GM12878 (cell line): Measurements from ENCODE around the gene GET3. TPM values are rescaled to one million over a fixed set of nuclear protein-coding genes. Genes with fewer than 3 reads are reported as not detected.
A peak's percentile ranks its signal among the peaks of the same experiment; 100 is the strongest.

Source experiments
- ATF3 ChIP-seq: IDR thresholded peaks from 2 replicates; pipeline ENCODE4 v1.6.1; 2011; ENCODE audit warnings: low read depth, mild to moderate bottlenecking, low read length, moderate library complexity, borderline replicate concordance; ENCODE audit errors: extremely low read depth
- CTCF ChIP-seq, 3 experiments: IDR thresholded peaks in 2 of 3; conservative IDR thresholded peaks in 1 of 3; 2 replicates each; pipeline ENCODE4 v1.5.1; 2011; ENCODE audit warnings: low read depth in 3 of 3, low read length in 3 of 3, mild to moderate bottlenecking in 3 of 3, control low read depth in 2 of 3, moderate library complexity in 2 of 3, inconsistent platforms in 1 of 3, mixed read lengths in 1 of 3; ENCODE audit not compliant: control insufficient read depth in 2 of 3, insufficient read depth in 1 of 3; ENCODE audit errors: extremely low read depth in 1 of 3
- E2F4 ChIP-seq: IDR thresholded peaks from 2 replicates; pipeline ENCODE4 v1.6.1; 2012; ENCODE audit warnings: low read depth, low read length, improper control_type of control experiment
- MXI1 ChIP-seq: fragments of 150-350 bp; IDR thresholded peaks from 2 replicates; pipeline ENCODE4 v1.6.1; 2011; ENCODE audit warnings: low read depth, mild to moderate bottlenecking, inconsistent platforms, low read length, improper control_type of control experiment
- PKNOX1 ChIP-seq: fragments of 450-650 bp; IDR thresholded peaks from 2 replicates; pipeline ENCODE4 v1.6.1; 2016; ENCODE audit warnings: mild to moderate bottlenecking
- POU2F2 ChIP-seq: IDR thresholded peaks from 3 replicates; pipeline ENCODE4 v1.6.1; 2011; ENCODE audit warnings: low read depth, mild to moderate bottlenecking, low read length, borderline replicate concordance
- RELA ChIP-seq: fragments of 450-650 bp; IDR thresholded peaks from 2 replicates; pipeline ENCODE4 v1.8.0; 2014; ENCODE audit warnings: borderline replicate concordance; ENCODE audit not compliant: partially characterized antibody
- SMAD5 ChIP-seq: IDR thresholded peaks from 2 replicates; pipeline ENCODE4 v1.6.1; 2016; ENCODE audit warnings: antibody characterized with exemption, low read depth
- SMARCA5 ChIP-seq: fragments of 450-650 bp; IDR thresholded peaks from 2 replicates; pipeline ENCODE4 v1.6.1; 2017; ENCODE audit warnings: mild to moderate bottlenecking
- SPI1 ChIP-seq: IDR thresholded peaks from 2 replicates; pipeline ENCODE4 v1.6.1; 2011; ENCODE audit warnings: low read depth, mild to moderate bottlenecking, low read length, moderate library complexity, borderline replicate concordance; ENCODE audit not compliant: insufficient read depth
- STAT3 ChIP-seq: IDR thresholded peaks from 2 replicates; pipeline ENCODE4 v1.6.1; 2011; ENCODE audit warnings: low read depth, low read length, improper control_type of control experiment
- SUPT20H ChIP-seq: IDR thresholded peaks from 2 replicates; pipeline ENCODE4 v1.6.1; 2011; ENCODE audit warnings: low read depth, mild to moderate bottlenecking, low read length, moderate library complexity, borderline replicate concordance; ENCODE audit not compliant: control insufficient read depth
- TARDBP ChIP-seq: IDR thresholded peaks from 2 replicates; pipeline ENCODE4 v1.6.1; 2016; ENCODE audit warnings: borderline replicate concordance
- TBL1XR1 ChIP-seq: IDR thresholded peaks from 2 replicates; pipeline ENCODE4 v1.6.1; 2012; ENCODE audit warnings: low read depth, low read length, improper control_type of control experiment
- TCF3 ChIP-seq: IDR thresholded peaks from 2 replicates; pipeline ENCODE4 v1.6.1; 2012; ENCODE audit warnings: low read depth, mild to moderate bottlenecking, low read length, borderline replicate concordance; ENCODE audit not compliant: insufficient read depth
- WRNIP1 ChIP-seq: IDR thresholded peaks from 2 replicates; pipeline ENCODE4 v1.6.1; 2011; ENCODE audit warnings: low read depth, low read length, improper control_type of control experiment, borderline replicate concordance
- polyA plus RNA-seq, 11 experiments: library from polyadenylated mRNA; depleted of rRNA in 4 of 11; unstranded in 6 of 11; stranded (reverse) in 5 of 11; fragments of >200 nt; fragmentation: Nextera tagmentation in 4 of 11; fragmentation: Illumina TruSeq in 1 of 11; extraction: Ambion mirVana in 4 of 11; extraction: Trizol in 1 of 11; gene quantifications; 1 replicate in 1 of 11; 2 replicates in 10 of 11; pipeline versions ENCODE4 v1.2.1 to v1.2.3, GENCODE V29; 2011 to 2016; ENCODE audit warnings: inconsistent platforms in 2 of 11, missing spikeins in 2 of 11, low read depth in 1 of 11
- total RNA-seq, 4 experiments: library from RNA; depleted of rRNA in 3 of 4; stranded (reverse); fragments of >200 nt in 3 of 4; fragmentation: Illumina TruSeq in 1 of 4; extraction: Trizol in 1 of 4; gene quantifications; 2 replicates each; pipeline versions ENCODE4 v1.2.1 to v1.2.3, GENCODE V29; 2013 to 2021
- TF ChIP-seq, protein P1 (sequence below): fragments of 450-650 bp; IDR thresholded peaks from 2 replicates; pipeline ENCODE4 v1.6.1; 2016; ENCODE audit warnings: mild to moderate bottlenecking, moderate library complexity, borderline replicate concordance
- TF ChIP-seq, protein P2 (sequence below): IDR thresholded peaks from 2 replicates; pipeline ENCODE4 v1.6.1; 2011; ENCODE audit warnings: low read depth, low read length, improper control_type of control experiment, borderline replicate concordance

GET3 gene
- total and polyA plus RNA-seq, 10 of the 15 experiments (the other 5 are each of a cell fraction or from before 2014, with no cell fraction given) = 14.5 to 144 (median 97.2) TPM

GRCh38 chr19:12782424-12783290 lies 45.4 kb downstream of the GET3 start (continued):
- TF ChIP-seq MXI1 (peak; percentile 84; the same call in 1 of the 2 replicates), STAT3 (no peak), WRNIP1 (no peak), E2F4 (0 out of 2 replicates have a peak, but pooled peaks have one; percentile 6), POU2F2 (peak; percentile 32; the same call in 1 of the 3 replicates), RELA (peak; percentile 93), SPI1 (peak; percentile 26; the same call in 1 of the 2 replicates), TCF3 (peak; percentile 79), ATF3 (no peak), SUPT20H (no peak), PKNOX1 (peak; percentile 5; the same call in 1 of the 2 replicates), SMAD5 (no peak), TARDBP (no peak; the same call in none of the 2 replicates), CTCF (IDR thresholded peaks at IDR 0.05 in 2 of 3, conservative IDR thresholded peaks at IDR 0.05 in 1 of 3; ENCODE audit: control insufficient read depth in 2 of 3, extremely low read depth in 1 of 3, insufficient read depth in 1 of 3, low read depth in 3 of 3, low read length in 3 of 3) (no peak), SMARCA5 (0 out of 2 replicates have a peak, but pooled peaks have one; percentile 19), TBL1XR1 (peak; percentile 95)
- TF ChIP-seq, protein P1, sequence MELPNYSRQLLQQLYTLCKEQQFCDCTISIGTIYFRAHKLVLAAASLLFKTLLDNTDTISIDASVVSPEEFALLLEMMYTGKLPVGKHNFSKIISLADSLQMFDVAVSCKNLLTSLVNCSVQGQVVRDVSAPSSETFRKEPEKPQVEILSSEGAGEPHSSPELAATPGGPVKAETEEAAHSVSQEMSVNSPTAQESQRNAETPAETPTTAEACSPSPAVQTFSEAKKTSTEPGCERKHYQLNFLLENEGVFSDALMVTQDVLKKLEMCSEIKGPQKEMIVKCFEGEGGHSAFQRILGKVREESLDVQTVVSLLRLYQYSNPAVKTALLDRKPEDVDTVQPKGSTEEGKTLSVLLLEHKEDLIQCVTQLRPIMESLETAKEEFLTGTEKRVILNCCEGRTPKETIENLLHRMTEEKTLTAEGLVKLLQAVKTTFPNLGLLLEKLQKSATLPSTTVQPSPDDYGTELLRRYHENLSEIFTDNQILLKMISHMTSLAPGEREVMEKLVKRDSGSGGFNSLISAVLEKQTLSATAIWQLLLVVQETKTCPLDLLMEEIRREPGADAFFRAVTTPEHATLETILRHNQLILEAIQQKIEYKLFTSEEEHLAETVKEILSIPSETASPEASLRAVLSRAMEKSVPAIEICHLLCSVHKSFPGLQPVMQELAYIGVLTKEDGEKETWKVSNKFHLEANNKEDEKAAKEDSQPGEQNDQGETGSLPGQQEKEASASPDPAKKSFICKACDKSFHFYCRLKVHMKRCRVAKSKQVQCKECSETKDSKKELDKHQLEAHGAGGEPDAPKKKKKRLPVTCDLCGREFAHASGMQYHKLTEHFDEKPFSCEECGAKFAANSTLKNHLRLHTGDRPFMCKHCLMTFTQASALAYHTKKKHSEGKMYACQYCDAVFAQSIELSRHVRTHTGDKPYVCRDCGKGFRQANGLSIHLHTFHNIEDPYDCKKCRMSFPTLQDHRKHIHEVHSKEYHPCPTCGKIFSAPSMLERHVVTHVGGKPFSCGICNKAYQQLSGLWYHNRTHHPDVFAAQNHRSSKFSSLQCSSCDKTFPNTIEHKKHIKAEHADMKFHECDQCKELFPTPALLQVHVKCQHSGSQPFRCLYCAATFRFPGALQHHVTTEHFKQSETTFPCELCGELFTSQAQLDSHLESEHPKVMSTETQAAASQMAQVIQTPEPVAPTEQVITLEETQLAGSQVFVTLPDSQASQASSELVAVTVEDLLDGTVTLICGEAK = peak; percentile 61; the same call in 1 of the 2 replicates
- TF ChIP-seq, protein P2, sequence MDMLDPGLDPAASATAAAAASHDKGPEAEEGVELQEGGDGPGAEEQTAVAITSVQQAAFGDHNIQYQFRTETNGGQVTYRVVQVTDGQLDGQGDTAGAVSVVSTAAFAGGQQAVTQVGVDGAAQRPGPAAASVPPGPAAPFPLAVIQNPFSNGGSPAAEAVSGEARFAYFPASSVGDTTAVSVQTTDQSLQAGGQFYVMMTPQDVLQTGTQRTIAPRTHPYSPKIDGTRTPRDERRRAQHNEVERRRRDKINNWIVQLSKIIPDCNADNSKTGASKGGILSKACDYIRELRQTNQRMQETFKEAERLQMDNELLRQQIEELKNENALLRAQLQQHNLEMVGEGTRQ = no peak; the same call in 1 of the 2 replicates
